Measurements from ENCODE around the gene PAPSS1.

DNA sequence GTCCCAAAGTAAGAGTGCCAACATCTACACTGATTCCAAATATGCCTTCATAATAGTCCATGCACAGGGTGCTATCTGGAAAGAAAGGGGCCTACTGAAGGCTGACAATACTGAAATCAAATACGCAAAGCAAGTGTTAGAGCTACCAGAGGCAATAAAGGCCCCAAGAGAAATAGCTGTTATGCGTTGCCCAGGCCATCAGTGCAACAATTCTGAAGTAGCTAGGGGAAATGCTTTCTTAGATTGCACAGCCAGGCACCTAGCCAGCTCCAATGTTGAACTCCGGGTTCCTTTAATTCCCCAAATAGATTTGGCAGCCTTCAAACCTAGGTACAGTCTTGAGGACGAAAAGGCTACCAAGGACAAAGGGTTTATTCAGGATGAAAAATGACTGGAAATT lies 17.4 kb upstream of the PAPSS1 start:
- no peak for TF ChIP-seq EZH2 (IDR thresholded peaks at IDR 0.05; ENCODE audit: low read depth, unreplicated experiment)
- TF ChIP-seq, protein P1, sequence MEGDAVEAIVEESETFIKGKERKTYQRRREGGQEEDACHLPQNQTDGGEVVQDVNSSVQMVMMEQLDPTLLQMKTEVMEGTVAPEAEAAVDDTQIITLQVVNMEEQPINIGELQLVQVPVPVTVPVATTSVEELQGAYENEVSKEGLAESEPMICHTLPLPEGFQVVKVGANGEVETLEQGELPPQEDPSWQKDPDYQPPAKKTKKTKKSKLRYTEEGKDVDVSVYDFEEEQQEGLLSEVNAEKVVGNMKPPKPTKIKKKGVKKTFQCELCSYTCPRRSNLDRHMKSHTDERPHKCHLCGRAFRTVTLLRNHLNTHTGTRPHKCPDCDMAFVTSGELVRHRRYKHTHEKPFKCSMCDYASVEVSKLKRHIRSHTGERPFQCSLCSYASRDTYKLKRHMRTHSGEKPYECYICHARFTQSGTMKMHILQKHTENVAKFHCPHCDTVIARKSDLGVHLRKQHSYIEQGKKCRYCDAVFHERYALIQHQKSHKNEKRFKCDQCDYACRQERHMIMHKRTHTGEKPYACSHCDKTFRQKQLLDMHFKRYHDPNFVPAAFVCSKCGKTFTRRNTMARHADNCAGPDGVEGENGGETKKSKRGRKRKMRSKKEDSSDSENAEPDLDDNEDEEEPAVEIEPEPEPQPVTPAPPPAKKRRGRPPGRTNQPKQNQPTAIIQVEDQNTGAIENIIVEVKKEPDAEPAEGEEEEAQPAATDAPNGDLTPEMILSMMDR (conservative IDR thresholded peaks at IDR 0.05; ENCODE audit: low read depth in 2 of 2): no peak
